ENCODE data around the gene GH2.
A peak's percentile ranks its signal among the peaks of the same experiment; 100 is the strongest.
"Not testable (repeated sequence)": the region's sequence is repeated elsewhere in the genome, so short reads cannot be mapped to it uniquely, and the experiment has no call there.

The GH2 gene

GRCh38 chr17:63881935-63882601 is at the start of gene GH2:
Gene GH2, minus strand, starts transcription at chr17:63881944. Its CDS starts 143 bp downstream, at chr17:63881801.
- DNase-seq = peak; percentile 48

- DNase-seq = peak; percentile 73
Measured at GRCh38 chr17:63930951-63931575, 49.3 kb upstream of the GH2 start.

- DNase-seq = no peak
Measured at GRCh38 chr17:63929860-63930766, 48.4 kb upstream of the GH2 start.

- DNase-seq = no peak
Measured at GRCh38 chr17:63928966-63929695, 47.4 kb upstream of the GH2 start.

- no peak for DNase-seq
Measured at GRCh38 chr17:63928172-63928666, 46.5 kb upstream of the GH2 start.

GRCh38 chr17:63927464-63928171 is 45.9 kb upstream of the GH2 start:
- DNase-seq = peak; percentile 10

- no peak for DNase-seq
Measured at GRCh38 chr17:63926164-63926563, 44.4 kb upstream of the GH2 start.

GRCh38 chr17:63925615-63926014 is 43.9 kb upstream of the GH2 start:
- DNase-seq = peak; percentile 62

GRCh38 chr17:63922402-63922801 is 40.7 kb upstream of the GH2 start:
- peak; percentile 36 for DNase-seq

- DNase-seq = not testable (repeated sequence)
Measured at GRCh38 chr17:63920779-63921178, 39.0 kb upstream of the GH2 start.

- not testable (repeated sequence) for DNase-seq
Measured at GRCh38 chr17:63920050-63920449, 38.3 kb upstream of the GH2 start.

GRCh38 chr17:63919311-63919723 is 37.6 kb upstream of the GH2 start:
- peak; percentile 79 for DNase-seq

- not testable (repeated sequence) for DNase-seq
Measured at GRCh38 chr17:63918789-63919305, 37.1 kb upstream of the GH2 start, which contains the start of gene GH1. Gene GH1, minus strand, starts transcription at chr17:63918839. Its CDS starts 63 bp downstream, at chr17:63918776.

GRCh38 chr17:63918305-63918704 is 36.6 kb upstream of the GH2 start:
- DNase-seq = no peak

GRCh38 chr17:63917646-63918045 is 35.9 kb upstream of the GH2 start:
- DNase-seq = no peak

- not testable (repeated sequence) for DNase-seq
Measured at GRCh38 chr17:63917206-63917605, 35.5 kb upstream of the GH2 start.

- no peak for DNase-seq
Measured at GRCh38 chr17:63916566-63917185, 34.9 kb upstream of the GH2 start.

GRCh38 chr17:63915753-63916152 is 34.0 kb upstream of the GH2 start:
- not testable (repeated sequence) for DNase-seq

GRCh38 chr17:63914471-63914870 is 32.7 kb upstream of the GH2 start:
- no peak for DNase-seq

GRCh38 chr17:63911657-63912100 is 29.9 kb upstream of the GH2 start:
- peak; percentile 53 for DNase-seq

- no peak for DNase-seq
Measured at GRCh38 chr17:63911041-63911635, 29.4 kb upstream of the GH2 start, which contains the start of gene CSHL1. Gene CSHL1, minus strand, starts transcription at chr17:63911258. Its CDS starts 62 bp downstream, at chr17:63911196.
